Stimulated activated CD4-positive, alpha-beta T cell treated with anti-CD3 and anti-CD28 coated beads, Interleukin-15, amount 100 ng/mL, for 1 hour (primary cell): ENCODE results near the gene C19orf18.

Source experiments
- DNase-seq, 2 donors: peaks; one replicate each; pipeline ENCODE4 v3.0.0-alpha.2; 2020; ENCODE audit warnings: low read depth in 1 of 2, low spot score in 1 of 2

Gene C19orf18

DNA sequence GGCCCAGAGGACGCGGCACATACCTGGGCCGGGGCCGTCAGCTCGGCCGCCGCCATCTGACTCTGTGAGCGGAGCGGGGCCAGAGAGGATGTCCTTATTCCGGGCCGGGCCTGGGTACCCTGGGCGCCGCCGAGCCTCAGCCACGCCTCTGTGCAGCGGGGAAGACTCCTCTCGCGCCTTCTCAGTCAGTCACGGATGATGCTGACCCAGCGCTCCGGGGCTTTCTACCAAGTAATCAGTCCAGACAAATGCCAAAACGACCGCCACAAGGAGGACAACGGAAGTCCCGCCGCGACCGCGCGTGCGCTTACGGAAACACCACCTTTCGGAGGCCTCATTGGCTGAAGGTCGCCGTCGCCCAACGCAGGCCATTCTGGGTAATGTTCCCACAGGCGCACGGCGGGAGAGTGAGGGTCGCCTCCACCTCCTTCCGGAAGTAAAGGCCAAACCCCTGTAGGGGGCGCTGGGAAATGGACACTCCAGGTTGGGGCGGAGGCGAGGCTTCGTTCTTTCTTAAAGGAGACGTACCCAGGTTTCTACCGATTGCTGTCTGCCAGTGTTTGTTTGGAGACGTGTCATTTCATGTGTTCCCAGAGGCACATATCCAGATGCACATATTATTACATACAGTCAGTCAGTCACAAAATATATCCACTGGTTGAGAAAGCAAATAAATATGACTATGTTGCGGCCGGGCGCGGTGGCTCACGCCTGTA is 26.8 kb downstream of the C19orf18 start, which contains the start of gene ZNF256:
Gene ZNF256, minus strand, starts transcription at position 288 of the 716 bp plus-strand sequence. Its CDS starts 232 bp downstream, at position 56.
- peak; percentile 73 to 84 for DNase-seq

DNA sequence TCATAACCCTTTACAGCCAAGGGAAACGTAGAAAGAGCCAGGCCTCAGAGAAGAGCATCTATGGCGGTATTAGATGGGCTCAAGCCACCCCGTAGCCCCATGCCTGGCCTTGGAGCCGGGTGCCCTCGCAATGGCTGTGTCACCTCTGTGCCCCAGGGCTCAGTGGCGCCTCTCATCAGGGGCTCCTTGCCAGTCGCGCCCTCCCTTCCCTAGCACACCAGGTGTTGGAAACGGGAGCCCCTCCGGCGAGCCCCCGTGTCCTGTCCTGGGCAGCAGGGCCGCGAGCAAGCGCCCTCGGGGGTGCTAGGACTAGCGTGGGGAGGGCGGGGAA is 27.3 kb downstream of the C19orf18 start:
- no peak for DNase-seq

DNA sequence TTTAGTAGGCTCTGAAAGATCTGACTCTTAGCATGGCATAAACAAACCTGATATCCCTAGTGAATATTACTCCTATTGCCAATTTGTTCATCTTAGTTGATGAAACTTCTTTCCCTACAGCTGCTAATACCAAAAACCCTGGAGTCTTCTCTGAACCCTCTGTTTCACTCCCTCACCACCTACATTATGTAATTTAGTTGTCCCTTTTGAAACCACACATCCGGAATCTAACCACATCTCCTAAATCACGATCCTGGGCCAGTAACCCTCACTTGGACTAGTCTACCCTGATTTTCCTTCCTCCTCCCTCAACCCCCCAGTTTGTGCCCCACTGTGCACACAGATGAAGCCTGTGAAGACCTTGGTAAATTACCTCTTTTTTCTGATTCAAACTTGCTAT is 28.0 kb downstream of the C19orf18 start:
- no peak for DNase-seq

GRCh38 chr19:57941593-57941992 is 32.7 kb downstream of the C19orf18 start:
- DNase-seq: no peak

DNA sequence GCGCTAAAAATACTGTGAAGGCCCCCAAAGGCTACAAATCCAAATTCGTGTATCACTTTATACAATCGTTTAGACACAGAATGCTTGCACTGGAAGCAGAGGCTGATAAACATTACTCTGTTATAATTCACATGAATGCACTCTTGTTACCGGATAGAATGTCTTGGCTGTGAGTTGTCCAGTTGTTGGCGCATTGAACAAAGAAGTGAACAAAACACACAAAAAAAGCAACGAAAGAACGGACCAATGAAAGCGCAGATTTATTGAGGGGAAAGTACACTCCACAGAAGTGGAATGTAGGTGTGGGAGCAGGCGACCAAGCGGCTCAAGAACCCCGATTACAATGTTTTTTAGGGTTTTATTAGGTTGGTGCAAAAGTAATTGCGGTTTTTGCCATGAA is 38.6 kb downstream of the C19orf18 start:
- no peak for DNase-seq

DNA sequence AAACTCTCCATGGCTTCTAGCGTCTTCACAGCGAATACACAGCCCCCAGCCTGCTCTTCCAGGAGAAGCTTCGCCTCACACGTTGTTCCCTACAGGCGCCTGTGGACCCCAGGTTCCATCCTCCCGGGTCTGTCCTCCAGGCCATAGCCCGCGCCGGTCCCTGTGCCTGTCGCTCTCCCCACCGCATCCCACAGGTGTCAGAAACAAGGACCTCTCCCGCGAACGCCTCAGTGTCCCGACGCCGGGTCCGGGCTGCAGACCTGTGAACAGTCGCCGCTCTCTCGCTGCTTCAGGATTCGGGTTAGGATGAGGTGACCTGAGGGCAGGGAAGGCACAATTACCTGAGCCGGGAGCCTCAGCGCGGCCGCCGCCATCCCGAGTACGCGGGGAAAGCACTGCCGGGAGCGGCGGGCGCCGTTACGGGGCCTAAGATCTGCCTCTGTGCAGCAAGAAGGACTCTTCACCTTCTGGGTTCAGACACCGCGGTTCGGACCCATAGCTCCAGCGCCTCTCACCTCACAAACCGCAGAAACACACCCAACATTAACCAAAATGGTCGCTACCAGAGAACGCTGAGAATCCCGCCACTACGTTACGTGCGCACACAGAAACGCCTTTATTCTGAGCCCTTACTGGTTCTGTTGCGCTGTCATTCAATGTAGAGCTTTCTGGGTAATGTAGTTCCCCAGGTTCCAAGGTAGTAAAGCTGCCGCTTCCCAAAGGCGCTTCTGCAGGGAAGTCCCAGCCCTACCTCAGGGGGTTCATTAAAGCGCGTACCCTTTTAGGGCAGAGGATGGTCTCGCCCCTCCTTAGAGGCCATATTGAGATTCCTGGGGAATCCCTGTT is 39.3 kb downstream of the C19orf18 start, which contains the start of gene ZNF418:
Gene ZNF418, minus strand, starts transcription at position 583 of the 846 bp plus-strand sequence. CDS start 1,580 bp downstream, outside the sequence.
- no peak for DNase-seq

DNA sequence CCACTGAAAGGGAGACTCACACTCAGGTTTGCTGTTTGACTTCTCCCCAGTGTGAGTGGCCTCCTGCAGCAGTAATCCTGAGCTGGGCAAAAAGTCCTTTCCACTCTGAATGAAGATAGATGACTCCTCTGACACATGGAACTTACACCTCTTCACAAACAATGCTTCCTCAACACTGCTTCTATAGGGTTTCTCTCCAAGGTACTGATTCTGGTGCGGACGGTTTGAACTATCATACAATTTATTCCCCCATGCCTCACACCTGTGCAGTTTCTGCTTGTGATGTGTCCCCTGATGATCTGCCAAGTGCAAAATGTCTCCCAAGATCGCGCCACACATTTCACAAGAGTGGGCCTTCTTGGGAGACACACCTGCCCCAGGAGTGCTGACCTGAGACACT is 46.7 kb downstream of the C19orf18 start:
- DNase-seq: no peak

DNA sequence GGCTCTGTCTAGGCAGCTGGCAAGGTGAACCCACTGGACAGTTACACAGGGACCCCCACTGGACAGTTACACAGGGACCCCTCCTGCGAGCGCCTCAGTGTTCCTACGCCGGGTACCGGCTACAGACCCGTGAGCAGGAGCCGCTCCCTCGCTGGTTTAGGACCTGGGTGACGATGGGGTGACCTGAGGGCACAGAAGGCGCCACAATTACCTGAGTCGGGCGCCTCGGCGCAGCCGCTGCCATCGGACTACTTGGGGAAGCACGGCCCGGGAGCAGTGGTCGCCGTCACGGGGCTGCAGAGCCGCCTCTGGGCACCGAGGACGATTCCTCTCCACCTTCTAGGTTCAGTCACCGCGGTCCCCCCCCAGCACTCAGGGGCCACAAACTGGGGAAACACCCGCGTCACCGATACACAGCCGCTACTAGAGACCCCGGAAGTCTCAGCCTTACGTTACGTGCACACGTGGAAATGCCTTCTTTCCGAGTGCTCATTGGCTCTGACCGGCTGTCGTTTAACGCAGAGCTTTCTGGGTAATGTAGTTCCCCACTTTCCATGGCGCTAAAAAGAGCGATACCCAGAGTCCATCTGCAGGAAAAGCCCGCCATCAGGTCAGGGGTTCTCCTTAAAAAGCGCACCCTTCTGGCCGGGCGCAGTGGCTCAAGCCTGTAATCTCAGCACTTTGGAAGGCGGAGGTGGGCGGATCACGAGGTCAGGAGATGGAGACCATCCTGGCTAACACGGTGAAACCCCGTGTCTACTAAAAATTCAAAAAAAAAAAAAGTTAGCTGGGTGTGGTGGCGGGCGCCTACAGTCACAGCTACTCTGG is 58.0 kb downstream of the C19orf18 start, which contains the start of gene ZNF417:
Gene ZNF417, minus strand, starts transcription at position 425 of the 828 bp plus-strand sequence. Its CDS starts 181 bp downstream, at position 244.
- DNase-seq: peak; percentile 65 to 68

GRCh38 chr19:57914531-57914930 is 59.8 kb downstream of the C19orf18 start:
- no peak for DNase-seq
